DOHH2 (cell line): ENCODE results near the gene DOCK4.

Experiments
- H3F3A ChIP-seq: fragments of 200-600 bp; sonication (generic), shearing (Covaris generic); 2 replicates; pipeline ENCODE4 v1.6.0; 2016; ENCODE audit warnings: antibody characterized with exemption, mild to moderate bottlenecking; ENCODE audit not compliant: control insufficient read depth, insufficient read depth
- H3K27ac ChIP-seq: fragments of 200-600 bp; sonication (generic); 2 replicates; pipeline ENCODE4 v1.5.1; 2014; ENCODE audit warnings: low read depth, mild to moderate bottlenecking, low read length, moderate library complexity
- H3K27me3 ChIP-seq: fragments of 200-600 bp; sonication (generic); 2 replicates; pipeline ENCODE4 v1.6.1; 2014; ENCODE audit warnings: mild to moderate bottlenecking, low read length, mixed read lengths; ENCODE audit not compliant: control insufficient read depth
- H3K36me3 ChIP-seq: fragments of 200-600 bp; sonication (generic); 2 replicates; pipeline ENCODE4 v1.6.1; 2014; ENCODE audit warnings: mild to moderate bottlenecking, low read length, moderate library complexity, mixed read lengths; ENCODE audit not compliant: control insufficient read depth
- H3K4me1 ChIP-seq: fragments of 200-600 bp; sonication (generic); 2 replicates; pipeline ENCODE4 v1.6.1; 2014; ENCODE audit warnings: mild to moderate bottlenecking, low read length, mixed read lengths; ENCODE audit not compliant: control insufficient read depth
- H3K4me2 ChIP-seq: fragments of 200-600 bp; sonication (generic); 2 replicates; pipeline ENCODE4 v1.6.0; 2014; ENCODE audit warnings: mild to moderate bottlenecking, low read length, moderate library complexity
- H3K4me3 ChIP-seq: fragments of 200-600 bp; sonication (generic); 2 replicates; pipeline ENCODE4 v1.5.1; 2014; ENCODE audit warnings: mild to moderate bottlenecking, low read length, mixed read lengths
- H3K79me2 ChIP-seq: fragments of 200-600 bp; sonication (generic); 2 replicates; pipeline ENCODE4 v1.6.1; 2014; ENCODE audit warnings: mild to moderate bottlenecking, low read length, mixed read lengths; ENCODE audit not compliant: control insufficient read depth
- H3K9me2 ChIP-seq: fragments of 200-600 bp; sonication (generic); replicated peaks from 2 replicates; pipeline ENCODE4 v1.6.1; 2014; ENCODE audit warnings: mild to moderate bottlenecking, low read length, mixed read lengths; ENCODE audit not compliant: control insufficient read depth
- H3K9me3 ChIP-seq: fragments of 200-600 bp; sonication (generic); 2 replicates; pipeline ENCODE4 v1.6.1; 2014; ENCODE audit warnings: antibody characterized with exemption, low read length, mixed read lengths; ENCODE audit not compliant: control insufficient read depth, insufficient read depth
- H4K20me1 ChIP-seq: fragments of 200-600 bp; sonication (generic); 2 replicates; pipeline ENCODE4 v1.6.0; 2014; ENCODE audit warnings: low read depth, mild to moderate bottlenecking, antibody characterized with exemption, low read length, moderate library complexity; ENCODE audit not compliant: control insufficient read depth, insufficient read depth
- EZH2phosphoT487 ChIP-seq: fragments of 200-600 bp; sonication (generic); IDR thresholded peaks from 2 replicates; pipeline ENCODE4 v1.6.1; 2017; ENCODE audit warnings: borderline replicate concordance, mild to moderate bottlenecking, antibody characterized with exemption, low read length, moderate library complexity, mixed read lengths
- TF ChIP-seq, protein P1 (sequence below): fragments of 200-600 bp; sonication (generic); IDR thresholded peaks from one replicate; pipeline ENCODE4 v1.5.1; 2014; ENCODE audit warnings: antibody characterized with exemption, mild to moderate bottlenecking, low read depth, low read length; ENCODE audit not compliant: poor library complexity, severe bottlenecking

Gene DOCK4

GRCh38 chr7:112065758-112066157, 140.4 kb downstream of the DOCK4 start:
- Histone ChIP-seq H3K4me3 (no peak overlapping the region), H3K27me3 (no peaks in the 10 kb centered on the region), H3F3A (no peaks in the 10 kb centered on the region), H3K79me2 (no peaks in the 10 kb centered on the region), H4K20me1 (no peaks in the 10 kb centered on the region), H3K27ac (no peak overlapping the region), H3K4me1 (no peaks in the 10 kb centered on the region), H3K9me3 (no peaks in the 10 kb centered on the region), H3K4me2 (no peak overlapping the region), H3K36me3 (no peaks in the 10 kb centered on the region), H3K9me2 (no peaks in the 10 kb centered on the region)
- no peak for TF ChIP-seq EZH2phosphoT487
- TF ChIP-seq, protein P1, sequence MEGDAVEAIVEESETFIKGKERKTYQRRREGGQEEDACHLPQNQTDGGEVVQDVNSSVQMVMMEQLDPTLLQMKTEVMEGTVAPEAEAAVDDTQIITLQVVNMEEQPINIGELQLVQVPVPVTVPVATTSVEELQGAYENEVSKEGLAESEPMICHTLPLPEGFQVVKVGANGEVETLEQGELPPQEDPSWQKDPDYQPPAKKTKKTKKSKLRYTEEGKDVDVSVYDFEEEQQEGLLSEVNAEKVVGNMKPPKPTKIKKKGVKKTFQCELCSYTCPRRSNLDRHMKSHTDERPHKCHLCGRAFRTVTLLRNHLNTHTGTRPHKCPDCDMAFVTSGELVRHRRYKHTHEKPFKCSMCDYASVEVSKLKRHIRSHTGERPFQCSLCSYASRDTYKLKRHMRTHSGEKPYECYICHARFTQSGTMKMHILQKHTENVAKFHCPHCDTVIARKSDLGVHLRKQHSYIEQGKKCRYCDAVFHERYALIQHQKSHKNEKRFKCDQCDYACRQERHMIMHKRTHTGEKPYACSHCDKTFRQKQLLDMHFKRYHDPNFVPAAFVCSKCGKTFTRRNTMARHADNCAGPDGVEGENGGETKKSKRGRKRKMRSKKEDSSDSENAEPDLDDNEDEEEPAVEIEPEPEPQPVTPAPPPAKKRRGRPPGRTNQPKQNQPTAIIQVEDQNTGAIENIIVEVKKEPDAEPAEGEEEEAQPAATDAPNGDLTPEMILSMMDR, result no peak

- H3K4me1 ChIP-seq, result no peaks in the 10 kb centered on the region
- no peaks in the 10 kb centered on the region for H3K36me3 ChIP-seq
- H3F3A ChIP-seq, result no peaks in the 10 kb centered on the region
- no peak overlapping the region for H3K27ac ChIP-seq
- H3K4me2 ChIP-seq, result no peak overlapping the region
- TF ChIP-seq EZH2phosphoT487, result no peak
- TF ChIP-seq, protein P1, result no peak
- H3K79me2 ChIP-seq, result no peaks in the 10 kb centered on the region
- no peak overlapping the region for H3K4me3 ChIP-seq
- H3K9me2 ChIP-seq, result no peaks in the 10 kb centered on the region
- no peaks in the 10 kb centered on the region for H3K9me3 ChIP-seq
- no peaks in the 10 kb centered on the region for H3K27me3 ChIP-seq
- no peaks in the 10 kb centered on the region for H4K20me1 ChIP-seq
Observed at GRCh38 chr7:112064627-112065385, 141.4 kb downstream of the DOCK4 start.

- no peaks in the 10 kb centered on the region for H3K36me3 ChIP-seq
- TF ChIP-seq EZH2phosphoT487, result no peak
- TF ChIP-seq, protein P1, result no peak
- no peaks in the 10 kb centered on the region for H3K27me3 ChIP-seq
- no peaks in the 10 kb centered on the region for H3K9me2 ChIP-seq
- no peak overlapping the region for H3K4me3 ChIP-seq
- no peaks in the 10 kb centered on the region for H3F3A ChIP-seq
- no peak overlapping the region for H3K27ac ChIP-seq
- no peaks in the 10 kb centered on the region for H3K9me3 ChIP-seq
- no peak overlapping the region for H3K4me2 ChIP-seq
- H4K20me1 ChIP-seq, result no peaks in the 10 kb centered on the region
- H3K79me2 ChIP-seq, result no peaks in the 10 kb centered on the region
- H3K4me1 ChIP-seq, result no peaks in the 10 kb centered on the region
Observed at GRCh38 chr7:112063974-112064373, 142.2 kb downstream of the DOCK4 start.
